Muscle layer of colon (tissue), 2 donors: ENCODE data around the gene KRT16.

Experiments
- H3K27ac ChIP-seq: one replicate; pipeline ENCODE4 v1.7.0; 2013; ENCODE audit warnings: low read depth, mild to moderate bottlenecking, low read length, moderate library complexity
- H3K27me3 ChIP-seq, 2 donors: one replicate each; pipeline ENCODE4 v1.7.0; 2013; ENCODE audit warnings: low read length in 2 of 2, mild to moderate bottlenecking in 2 of 2; ENCODE audit not compliant: insufficient read depth in 2 of 2, control insufficient read depth in 1 of 2
- H3K36me3 ChIP-seq: one replicate; pipeline ENCODE4 v1.7.0; 2013; ENCODE audit warnings: mild to moderate bottlenecking, low read length; ENCODE audit not compliant: insufficient read depth
- H3K4me1 ChIP-seq: one replicate; pipeline ENCODE4 v1.7.0; 2013; ENCODE audit warnings: mild to moderate bottlenecking, low read length; ENCODE audit not compliant: insufficient read depth
- H3K4me3 ChIP-seq, 2 donors: one replicate each; pipeline ENCODE4 v1.7.0; 2013; ENCODE audit warnings: low read length in 2 of 2, low read depth in 1 of 2, mild to moderate bottlenecking in 1 of 2, moderate library complexity in 1 of 2
- H3K9ac ChIP-seq: one replicate; pipeline ENCODE4 v1.7.0; 2013; ENCODE audit warnings: low read length
- H3K9me3 ChIP-seq: one replicate; pipeline ENCODE4 v1.7.0; 2013; ENCODE audit warnings: mild to moderate bottlenecking, low read length
- donor health status: abdominal sarcoma.
- donor health status: Adenocarcinoma of cecum.

KRT16 gene

GRCh38 chr17:41653421-41653820 lies 40.9 kb upstream of the KRT16 start:
- no peaks in the 10 kb centered on the region for H3K9me3 ChIP-seq
- H3K36me3 ChIP-seq = no peaks in the 10 kb centered on the region
- H3K4me3 ChIP-seq = no peak overlapping the region
- H3K27me3 ChIP-seq = no peaks in the 10 kb centered on the region
- peaks cover 6% of the 10 kb centered on the region for H3K4me1 ChIP-seq
- no peak overlapping the region for H3K27ac ChIP-seq
- H3K9ac ChIP-seq = no peak overlapping the region

GRCh38 chr17:41652461-41652970 lies 39.9 kb upstream of the KRT16 start:
- no peak overlapping the region for H3K9ac ChIP-seq
- H3K4me1 ChIP-seq = peaks cover 15% of the 10 kb centered on the region
- H3K4me3 ChIP-seq = no peak overlapping the region
- H3K27me3 ChIP-seq = no peaks in the 10 kb centered on the region
- no peaks in the 10 kb centered on the region for H3K36me3 ChIP-seq
- no peak overlapping the region for H3K27ac ChIP-seq
- H3K9me3 ChIP-seq = no peaks in the 10 kb centered on the region

- Histone ChIP-seq H3K27me3 (no peaks in the 10 kb centered on the region), H3K9ac (no peak overlapping the region), H3K36me3 (no peaks in the 10 kb centered on the region), H3K4me1 (peaks cover 16% of the 10 kb centered on the region), H3K4me3 (no peak overlapping the region), H3K9me3 (no peaks in the 10 kb centered on the region), H3K27ac (no peak overlapping the region)
Measured at GRCh38 chr17:41651625-41652460, 39.3 kb upstream of the KRT16 start.

GRCh38 chr17:41650794-41651624 lies 38.4 kb upstream of the KRT16 start:
- no peaks in the 10 kb centered on the region for H3K9me3 ChIP-seq
- H3K4me1 ChIP-seq = peaks cover 16% of the 10 kb centered on the region
- no peaks in the 10 kb centered on the region for H3K36me3 ChIP-seq
- H3K9ac ChIP-seq = no peak overlapping the region
- no peak overlapping the region for H3K4me3 ChIP-seq
- H3K27ac ChIP-seq = no peak overlapping the region
- H3K27me3 ChIP-seq = no peaks in the 10 kb centered on the region

GRCh38 chr17:41649923-41650519 lies 37.5 kb upstream of the KRT16 start:
- H3K4me1 ChIP-seq = peaks cover 21% of the 10 kb centered on the region
- H3K9me3 ChIP-seq = no peaks in the 10 kb centered on the region
- no peak overlapping the region for H3K9ac ChIP-seq
- H3K36me3 ChIP-seq = no peaks in the 10 kb centered on the region
- no peak overlapping the region for H3K27ac ChIP-seq
- H3K4me3 ChIP-seq = no peak overlapping the region
- no peaks in the 10 kb centered on the region for H3K27me3 ChIP-seq

GRCh38 chr17:41648411-41649195 lies 36.0 kb upstream of the KRT16 start:
- no peak overlapping the region for H3K27ac ChIP-seq
- H3K4me3 ChIP-seq = peak overlapping the region in 1 of 2 donors; percentile 65
- H3K9ac ChIP-seq = peak overlapping the region; percentile 3
- no peaks in the 10 kb centered on the region for H3K27me3 ChIP-seq
- H3K4me1 ChIP-seq = peaks cover 21% of the 10 kb centered on the region
- H3K36me3 ChIP-seq = no peaks in the 10 kb centered on the region
- H3K9me3 ChIP-seq = no peaks in the 10 kb centered on the region

GRCh38 chr17:41647940-41648410 lies 35.4 kb upstream of the KRT16 start:
- no peak overlapping the region for H3K27ac ChIP-seq
- H3K9ac ChIP-seq = peak overlapping the region; percentile 3
- H3K27me3 ChIP-seq = no peaks in the 10 kb centered on the region
- H3K4me3 ChIP-seq = peak overlapping the region; percentile 9 to 65
- H3K4me1 ChIP-seq = peaks cover 21% of the 10 kb centered on the region
- no peaks in the 10 kb centered on the region for H3K9me3 ChIP-seq
- no peaks in the 10 kb centered on the region for H3K36me3 ChIP-seq

GRCh38 chr17:41647038-41647813 lies 34.7 kb upstream of the KRT16 start:
- Histone ChIP-seq H3K27ac (no peak overlapping the region), H3K9me3 (no peaks in the 10 kb centered on the region), H3K27me3 (no peaks in the 10 kb centered on the region), H3K4me3 (no peak overlapping the region), H3K4me1 (peaks cover 21% of the 10 kb centered on the region), H3K36me3 (no peaks in the 10 kb centered on the region), H3K9ac (no peak overlapping the region)

- no peak overlapping the region for H3K9ac ChIP-seq
- H3K36me3 ChIP-seq = no peaks in the 10 kb centered on the region
- peaks cover 6% of the 10 kb centered on the region for H3K4me1 ChIP-seq
- H3K27ac ChIP-seq = no peak overlapping the region
- H3K9me3 ChIP-seq = no peaks in the 10 kb centered on the region
- H3K27me3 ChIP-seq = no peaks in the 10 kb centered on the region
- no peak overlapping the region for H3K4me3 ChIP-seq
Measured at GRCh38 chr17:41642252-41643156, 29.9 kb upstream of the KRT16 start.
